HS-27A (cell line): ENCODE data around the gene SH3RF1.
"Not testable (repeated sequence)": the region's sequence is repeated elsewhere in the genome, so short reads cannot be mapped to it uniquely, and the experiment has no call there.

Experiments used
- DNase-seq: peaks from one replicate; pipeline ENCODE4 v3.0.0-alpha.2; 2012; ENCODE audit warnings: low read depth, missing footprints

The SH3RF1 gene

GRCh38 chr4:169225812-169226211 is 44.9 kb downstream of the SH3RF1 start:
- DNase-seq: no peak

GRCh38 chr4:169225058-169225751 is 45.6 kb downstream of the SH3RF1 start:
- peak; percentile 51 for DNase-seq

GRCh38 chr4:169222761-169223160 is 48.0 kb downstream of the SH3RF1 start:
- DNase-seq: no peak

DNA sequence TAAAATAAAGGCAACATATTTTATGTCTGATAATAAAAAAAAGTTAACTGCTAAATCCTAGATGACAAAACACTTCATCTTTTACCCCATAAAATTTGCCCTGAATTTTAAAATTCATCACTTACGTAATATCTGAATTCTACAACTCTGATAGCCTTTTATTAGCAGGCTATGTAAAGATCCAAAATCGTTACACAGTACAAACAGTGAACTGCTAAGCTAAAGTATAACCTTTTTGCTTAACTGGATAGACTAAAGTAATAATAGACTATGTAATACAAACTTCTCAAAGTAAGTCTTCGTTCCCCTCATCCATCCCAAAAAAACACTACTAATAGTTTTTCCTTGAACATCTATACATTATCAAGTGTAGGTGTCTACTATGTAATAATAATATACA is 49.1 kb downstream of the SH3RF1 start:
- DNase-seq: no peak

DNA sequence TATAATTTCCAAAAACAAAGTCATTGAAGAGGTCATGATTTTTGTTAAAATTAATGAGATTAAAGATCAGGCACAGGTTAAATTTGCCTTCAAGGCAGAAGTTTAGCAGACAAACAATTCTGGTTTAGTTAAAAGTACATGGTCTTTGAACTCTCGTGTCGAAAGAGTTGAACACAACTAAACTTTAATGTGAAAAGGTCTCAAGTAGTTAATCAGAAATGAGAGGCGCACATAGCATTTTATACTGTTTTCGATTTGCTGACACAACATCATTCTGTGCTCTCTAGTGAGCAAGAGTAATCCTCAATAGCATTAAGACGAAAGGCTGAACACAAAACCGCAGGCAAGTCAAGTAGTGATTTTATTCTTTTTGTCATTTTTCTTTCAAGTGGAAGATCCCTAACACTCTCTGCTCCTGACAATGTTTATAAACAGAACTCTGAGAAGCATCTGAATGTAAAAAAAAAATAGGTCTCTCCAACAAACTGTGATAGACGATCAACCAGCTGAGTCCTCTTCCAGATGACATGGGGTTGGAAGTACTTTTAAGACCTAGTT is 49.8 kb downstream of the SH3RF1 start:
- no peak for DNase-seq

GRCh38 chr4:169220447-169220846 is 50.3 kb downstream of the SH3RF1 start:
- no peak for DNase-seq

GRCh38 chr4:169219440-169219839 is 51.3 kb downstream of the SH3RF1 start:
- no peak for DNase-seq

GRCh38 chr4:169215656-169216055 is 55.1 kb downstream of the SH3RF1 start:
- no peak for DNase-seq

DNA sequence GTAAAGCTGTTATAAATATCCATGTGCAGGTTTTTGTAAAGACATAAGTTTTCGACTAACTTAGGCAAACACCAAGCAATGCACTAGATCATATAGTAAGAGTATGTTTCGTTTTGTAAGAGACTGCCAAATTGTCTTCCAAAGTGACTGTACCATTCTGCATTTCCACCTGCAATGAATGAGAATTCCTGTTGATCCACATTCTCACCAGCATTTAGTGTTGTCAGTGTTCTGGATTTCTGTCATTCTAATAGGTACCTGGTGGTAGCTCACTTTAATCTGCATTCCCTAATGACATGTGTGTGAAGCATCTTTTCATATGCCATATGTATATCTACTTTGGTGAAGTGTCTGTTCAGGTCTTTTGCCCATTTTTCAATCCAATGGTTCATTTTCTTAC is 57.8 kb downstream of the SH3RF1 start:
- DNase-seq: no peak

DNA sequence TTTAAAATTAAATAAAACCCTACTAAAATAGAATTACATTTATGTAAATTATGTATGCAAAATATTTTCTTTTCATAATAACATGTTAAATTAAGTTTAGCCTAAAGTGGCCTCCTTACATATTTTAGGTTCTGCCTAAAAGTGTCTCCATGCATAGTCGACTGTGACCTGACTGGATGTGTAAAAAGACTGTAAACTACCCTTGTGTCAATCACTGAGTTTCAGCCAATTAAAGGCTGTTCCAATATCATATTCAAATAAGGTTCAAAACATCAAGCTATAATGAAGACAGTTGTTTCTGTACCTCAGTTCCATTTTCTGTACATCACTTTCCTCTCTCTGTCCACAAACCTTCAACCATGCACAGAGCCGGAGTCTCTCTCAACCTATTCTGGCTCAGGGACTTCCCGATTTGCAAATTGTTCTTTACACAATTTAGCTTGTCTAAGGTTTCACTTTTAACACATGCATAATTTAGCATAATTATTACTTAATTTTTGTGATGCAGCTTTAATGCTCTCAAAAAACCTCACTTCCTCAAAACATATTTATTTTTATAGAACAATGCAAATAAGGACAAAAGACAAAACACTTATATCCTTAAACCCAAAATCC is 60.1 kb downstream of the SH3RF1 start:
- no peak for DNase-seq

- no peak for DNase-seq
Measured at GRCh38 chr4:169209388-169209883, 61.3 kb downstream of the SH3RF1 start.

DNA sequence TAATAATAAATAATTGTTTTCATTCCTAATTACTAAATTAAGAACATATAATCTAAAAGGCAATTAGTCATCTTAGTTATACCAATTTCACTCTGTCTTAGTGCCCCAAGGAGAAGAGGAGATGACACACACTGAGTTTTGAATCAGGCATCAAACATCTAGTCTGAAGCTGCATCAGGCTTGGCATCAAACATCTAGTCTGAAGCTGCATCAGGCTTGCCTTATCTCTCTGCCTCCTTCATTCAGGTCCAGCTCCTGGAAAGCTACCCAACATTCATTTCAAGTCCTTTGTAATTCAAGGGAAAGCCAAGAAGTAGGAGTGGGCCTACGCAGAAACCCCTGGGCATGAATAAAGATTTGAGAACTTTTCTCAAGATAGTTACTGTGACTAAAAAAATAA is 62.2 kb downstream of the SH3RF1 start:
- no peak for DNase-seq

- DNase-seq: no peak
Measured at GRCh38 chr4:169208090-169208455, 62.7 kb downstream of the SH3RF1 start.

DNA sequence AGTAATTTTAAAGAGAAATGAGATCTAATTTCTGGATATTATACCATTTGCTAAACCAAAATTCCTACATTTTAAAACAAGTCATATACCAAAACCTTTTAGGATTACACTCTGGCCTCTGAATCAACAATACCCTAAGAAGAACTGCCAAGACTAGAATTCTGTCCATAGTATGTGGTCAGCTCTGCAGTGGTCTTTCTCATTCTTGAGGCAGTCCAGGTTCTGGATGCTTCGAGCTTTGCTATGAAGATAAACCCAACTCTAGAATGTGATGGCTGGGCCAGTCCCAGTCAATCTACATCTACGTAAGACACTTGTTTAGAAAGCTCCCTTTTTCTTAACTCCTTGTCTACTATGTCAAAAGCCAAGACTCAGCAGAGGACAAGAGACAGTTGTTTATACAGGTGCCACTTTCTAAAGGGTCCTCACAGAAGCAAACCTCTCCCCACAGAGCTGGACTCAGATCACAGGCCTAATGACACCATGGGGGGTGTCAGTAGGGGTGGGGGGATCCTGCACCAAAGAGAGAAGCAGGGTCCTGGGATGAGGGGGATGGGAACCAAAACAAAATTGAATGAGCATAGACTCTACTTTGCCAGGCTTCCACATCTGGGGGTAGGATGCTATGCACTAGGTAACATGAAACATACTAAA is 63.2 kb downstream of the SH3RF1 start:
- no peak for DNase-seq

DNA sequence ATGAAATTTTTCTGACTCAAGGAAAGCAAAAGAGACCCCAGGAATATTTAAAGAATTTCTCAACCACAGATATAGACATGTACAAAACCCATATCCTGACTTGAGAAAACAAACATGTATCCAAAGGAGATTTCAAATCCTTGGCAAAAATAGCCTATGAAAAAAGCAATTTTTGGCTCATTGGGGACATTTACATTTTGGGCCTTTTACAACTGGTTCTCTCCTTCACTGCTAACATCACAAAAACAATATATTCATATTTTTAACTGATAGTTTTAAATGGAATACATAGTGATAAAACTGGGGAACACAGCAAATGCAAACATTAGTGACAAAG is 65.0 kb downstream of the SH3RF1 start:
- DNase-seq: no peak

GRCh38 chr4:169205075-169205743 is 65.5 kb downstream of the SH3RF1 start:
- DNase-seq: no peak

- DNase-seq: no peak
Measured at GRCh38 chr4:169203891-169204290, 66.9 kb downstream of the SH3RF1 start.

GRCh38 chr4:169203278-169203677 is 67.5 kb downstream of the SH3RF1 start:
- not testable (repeated sequence) for DNase-seq

DNA sequence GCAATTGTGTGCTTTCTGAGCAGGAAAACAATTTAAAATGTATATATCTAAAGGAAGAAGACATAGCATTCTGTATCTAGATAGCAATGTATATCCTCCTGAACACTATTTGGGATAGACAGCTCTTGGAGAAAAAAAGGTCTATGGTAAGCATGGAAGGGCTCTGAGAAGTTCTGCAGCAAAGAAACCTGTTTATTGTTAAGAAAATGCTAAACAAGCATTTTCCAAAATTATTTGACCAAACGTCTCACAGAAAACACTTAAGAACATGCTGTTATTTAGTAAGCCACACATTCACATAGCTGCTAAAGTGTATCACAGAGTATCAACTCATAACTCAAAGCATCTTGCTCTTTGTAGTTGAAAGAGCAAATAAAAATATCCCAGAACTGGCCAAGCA is 67.9 kb downstream of the SH3RF1 start:
- no peak for DNase-seq

- no peak for DNase-seq
Measured at GRCh38 chr4:169202145-169202699, 68.5 kb downstream of the SH3RF1 start.

- DNase-seq: no peak
Measured at GRCh38 chr4:169201222-169202144, 69.3 kb downstream of the SH3RF1 start.
